Umbilical cord (tissue), 2 donors: ENCODE results near the gene AFF3. TPM values are rescaled to one million over a fixed set of nuclear protein-coding genes. Genes with fewer than 3 reads are reported as not detected.
"Not testable (repeated sequence)": the region's sequence is repeated elsewhere in the genome, so short reads cannot be mapped to it uniquely, and the experiment has no call there.

Experiments used
- DNase-seq: peaks from one replicate; pipeline ENCODE4 v3.0.0-alpha.2; 2015; ENCODE audit warnings: low spot score
- total RNA-seq: library from RNA; depleted of rRNA; stranded (reverse); fragments of >200 nt; gene quantifications from one replicate; pipeline ENCODE4 v1.2.3, GENCODE V29; 2014; ENCODE audit warnings: low replicate concordance; ENCODE audit not compliant: insufficient read depth

The AFF3 gene
- total RNA-seq, 1 donor from 2014 or later, result 22.1 TPM

DNA sequence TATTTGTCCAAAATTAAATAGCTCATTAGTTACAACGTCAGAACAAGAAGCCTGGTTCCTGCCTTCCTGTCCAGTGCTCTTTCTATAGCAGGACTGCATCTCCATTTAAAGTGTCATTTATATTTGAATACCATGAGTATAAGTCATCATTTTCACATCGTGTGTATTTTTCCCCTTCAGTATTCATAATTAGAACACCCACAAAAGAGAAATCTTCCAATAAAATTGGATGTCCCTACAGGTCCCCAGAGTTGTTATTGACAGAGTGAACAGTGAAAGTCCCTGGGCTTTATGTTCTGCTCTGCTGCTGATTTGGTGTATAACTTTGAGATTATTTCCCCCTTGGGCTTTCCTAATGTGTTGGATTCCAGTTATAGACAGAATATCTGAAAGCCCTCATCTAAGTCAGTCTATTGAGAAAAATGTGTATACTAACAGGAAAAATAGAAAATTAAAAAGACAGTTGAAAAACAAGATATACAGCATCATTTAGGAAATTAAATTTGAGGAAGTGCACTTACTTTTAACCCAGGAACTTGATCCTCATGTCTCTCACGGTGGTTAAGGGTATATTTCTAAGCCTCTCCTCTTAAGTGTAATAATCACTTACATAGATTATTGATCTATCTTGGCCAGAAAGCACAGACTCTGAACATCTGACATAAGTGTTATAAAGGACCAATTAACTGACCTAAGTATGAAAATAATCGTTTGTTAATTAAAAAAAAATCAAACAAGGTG lies 637.4 kb downstream of the AFF3 start:
- no peak for DNase-seq

DNA sequence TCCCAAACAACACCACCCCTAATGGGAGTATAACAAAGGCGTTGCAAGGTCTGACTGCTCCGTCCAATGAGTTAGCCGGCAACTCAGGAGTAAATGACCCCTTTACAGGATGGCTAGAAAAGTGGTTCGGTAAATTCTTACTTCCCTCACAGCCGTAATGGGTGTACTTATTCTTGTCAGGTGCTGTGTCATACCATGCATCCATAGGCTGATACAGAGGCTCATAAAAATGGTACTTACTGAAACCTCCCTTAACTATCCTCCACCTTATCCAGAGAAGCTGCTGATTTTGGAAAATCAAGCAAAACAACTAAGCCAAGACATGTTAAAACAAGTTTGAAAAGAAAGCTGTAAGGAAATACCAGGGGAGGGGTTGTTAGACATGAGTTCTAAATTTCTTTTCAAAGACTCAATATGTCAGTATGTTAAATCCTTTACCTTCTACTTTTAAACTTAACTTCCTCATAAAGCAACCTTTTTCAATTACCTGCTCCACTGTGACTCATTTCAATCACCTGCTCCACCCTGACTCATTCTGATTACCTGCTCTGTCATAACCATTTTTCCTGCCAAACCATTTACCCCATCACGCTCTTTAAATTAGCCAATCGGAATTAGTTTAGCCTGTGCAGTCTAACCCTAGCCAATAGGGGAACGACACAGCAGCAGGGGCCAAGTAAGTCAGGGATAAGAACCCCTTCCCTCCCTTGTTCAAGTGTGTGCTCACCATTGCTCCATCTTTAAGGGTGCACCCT lies 638.6 kb downstream of the AFF3 start:
- DNase-seq, result not testable (repeated sequence)

DNA sequence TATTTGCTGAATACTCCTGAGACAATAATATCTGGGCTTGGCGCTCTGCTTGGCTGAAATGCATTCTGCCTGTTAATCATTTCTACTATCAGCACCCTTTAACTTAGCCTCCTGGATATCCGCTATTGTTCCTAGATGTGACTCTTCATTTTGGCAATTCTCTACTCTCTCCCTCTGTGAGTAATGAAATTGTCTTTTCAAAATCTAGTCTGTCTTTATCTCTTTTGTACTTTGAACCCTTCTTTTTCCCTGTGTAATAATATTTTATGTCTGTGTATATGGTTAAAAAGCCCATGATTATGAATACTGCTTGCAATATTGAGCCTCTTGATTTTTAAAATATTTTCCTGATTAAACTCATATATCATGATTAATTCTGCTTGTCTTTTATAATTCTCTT lies 646.4 kb downstream of the AFF3 start:
- no peak for DNase-seq

Other genes starting within 250 kb of the AFF3 start
- gene LONRF2, start 179.9 kb upstream of the AFF3 start, total RNA-seq, result 3.4 TPM